K562 (cell line): Measurements from ENCODE around the gene SGPP1. TPM values are rescaled to one million over a fixed set of nuclear protein-coding genes. Genes with fewer than 3 reads are reported as not detected.

ENCODE experiments used
- ATAC-seq: fragments of 200-7000 bp; cut with Tn5 transposase; 3 replicates; pipeline ENCODE4 v1.9.1; 2020; ENCODE audit warnings: moderate library complexity
- BruUV-seq: library from RNA; stranded (reverse); fragments of 400-500 nt; replicated peaks from 2 replicates; lab custom pipeline; 2021; lab: Mats Ljungman, UMichigan
- CTCF ChIA-PET: fragments of 300-600 bp; formaldehyde crosslinking; extraction: SDS; loops from one replicate; lab custom pipeline; 2021; ENCODE audit warnings: low intra/inter-chr PET ratio; lab: Yijun Ruan, JAX
- POLR2A ChIA-PET: fragments of 300-600, 350-650 bp; sonication (Branson Sonifier 250); formaldehyde crosslinking; extraction: SDS; loops from one replicate; lab custom pipeline; 2021; ENCODE audit warnings: antibody characterized with exemption, inconsistent platforms; lab: Yijun Ruan, JAX
- DNase-seq, 4 experiments: peaks; one replicate each; pipeline versions ENCODE4 v3.0.0 to v3.0.0-alpha.2; 2011 to 2018; ENCODE audit warnings: low spot score in 3 of 4, mixed read lengths in 3 of 4; ENCODE audit errors: extremely low read depth in 1 of 4
- FAIRE-seq: peaks from 2 replicates; lab custom pipeline; 2011; peaks lifted over from hg19 to GRCh38; lab: Jason Lieb, UNC
- H2AFZ ChIP-seq: 2 replicates; pipeline ENCODE4 v1.6.0; 2011; ENCODE audit warnings: low read depth, low read length, control low read depth, inconsistent platforms
- H3K27ac ChIP-seq: fragments of 200-600 bp; 3 replicates; pipeline ENCODE4 v1.8.0; 2011; ENCODE audit warnings: low read depth, mild to moderate bottlenecking, control low read depth, inconsistent platforms, low read length, moderate library complexity, mixed read lengths; ENCODE audit errors: extremely low read depth
- H3K27me3 ChIP-seq, 2 experiments: fragments of 300-600 bp in 1 of 2; 2 replicates in 1 of 2; 3 replicates in 1 of 2; pipeline versions ENCODE4 v1.6.0 to v1.8.0; 2011; ENCODE audit warnings: inconsistent platforms in 2 of 2, low read length in 2 of 2, mild to moderate bottlenecking in 1 of 2, mixed read lengths in 1 of 2, moderate library complexity in 1 of 2; ENCODE audit not compliant: control insufficient read depth in 2 of 2, insufficient read depth in 2 of 2
- H3K36me3 ChIP-seq: fragments of 300-600 bp; 3 replicates; pipeline ENCODE4 v1.8.0; 2011; ENCODE audit warnings: mild to moderate bottlenecking, low read length, inconsistent platforms; ENCODE audit not compliant: control insufficient read depth, insufficient read depth
- H3K4me1 ChIP-seq, 2 experiments: fragments of 200-600 bp in 1 of 2; replicated peaks in 1 of 2; 2 replicates in 1 of 2; 3 replicates in 1 of 2; pipeline versions ENCODE4 v1.5.1 to v1.8.0; 2011; ENCODE audit warnings: inconsistent platforms in 2 of 2, low read length in 2 of 2, mild to moderate bottlenecking in 1 of 2, mixed read lengths in 1 of 2, moderate library complexity in 1 of 2; ENCODE audit not compliant: control insufficient read depth in 2 of 2, insufficient read depth in 2 of 2
- H3K4me2 ChIP-seq: 2 replicates; pipeline ENCODE4 v1.6.1; 2011; ENCODE audit warnings: low read length, control low read depth, inconsistent platforms, mixed read lengths; ENCODE audit not compliant: insufficient read depth
- H3K4me3 ChIP-seq: fragments of 200-600 bp; sonication (generic), shearing (Covaris generic); 2 replicates; pipeline ENCODE4 v1.5.1; 2016; ENCODE audit warnings: control low read depth, inconsistent platforms
- H3K79me2 ChIP-seq: fragments of 200-600 bp; 3 replicates; pipeline ENCODE4 v1.8.0; 2011; ENCODE audit warnings: low read length, inconsistent platforms; ENCODE audit not compliant: control insufficient read depth, insufficient read depth
- H3K9ac ChIP-seq, 2 experiments: 2 replicates each; pipeline versions ENCODE4 v1.6.0 to v1.6.1; 2011; ENCODE audit warnings: low read depth in 2 of 2, low read length in 2 of 2, control low read depth in 1 of 2, inconsistent platforms in 1 of 2, mild to moderate bottlenecking in 1 of 2, mixed read lengths in 1 of 2; ENCODE audit not compliant: insufficient read depth in 1 of 2
- H3K9me1 ChIP-seq: one replicate; pipeline ENCODE4 v1.6.0; 2011; ENCODE audit warnings: inconsistent platforms, mild to moderate bottlenecking, low read length, moderate library complexity; ENCODE audit not compliant: control insufficient read depth, insufficient read depth
- H3K9me3 ChIP-seq: replicated peaks from 2 replicates; pipeline ENCODE4 v1.5.1; 2011; ENCODE audit warnings: low read depth, low read length, inconsistent platforms; ENCODE audit not compliant: control insufficient read depth, insufficient read depth
- H4K20me1 ChIP-seq: replicated peaks from 2 replicates; pipeline ENCODE4 v1.6.1; 2011; ENCODE audit warnings: low read length, inconsistent platforms, mixed read lengths; ENCODE audit not compliant: control insufficient read depth, insufficient read depth
- CHD1 ChIP-seq: fragments of 200-600 bp; sonication (generic); IDR thresholded peaks from one replicate; pipeline ENCODE4 v1.6.1; 2012; ENCODE audit warnings: mild to moderate bottlenecking, moderate library complexity, low read length, inconsistent platforms
- ILF3 ChIP-seq: fragments of 450-650 bp; IDR thresholded peaks from 2 replicates; pipeline ENCODE4 v1.6.1; 2018; ENCODE audit warnings: antibody characterized with exemption, mild to moderate bottlenecking, moderate library complexity, borderline replicate concordance
- MCM3 ChIP-seq: fragments of 450-650 bp; IDR thresholded peaks from 2 replicates; pipeline ENCODE4 v1.6.1; 2016
- POU5F1 ChIP-seq: fragments of 150-350 bp; IDR thresholded peaks from 2 replicates; pipeline ENCODE4 v1.6.1; 2014; ENCODE audit warnings: borderline replicate concordance, low read length, low read depth, mild to moderate bottlenecking; ENCODE audit not compliant: partially characterized antibody
- TRIM25 ChIP-seq: fragments of 450-650 bp; IDR thresholded peaks from 2 replicates; pipeline ENCODE4 v1.7.0; 2016; ENCODE audit warnings: borderline replicate concordance
- XRCC5 ChIP-seq: fragments of 200-400 bp; formaldehyde crosslinking; IDR thresholded peaks from 2 replicates; pipeline ENCODE4 v1.6.1; 2017; ENCODE audit warnings: low read depth, mild to moderate bottlenecking, low read length
- ZNF449 ChIP-seq: fragments of 250-450 bp; sonication (Bioruptor Pico); IDR thresholded peaks from 2 replicates; pipeline ENCODE4 v1.8.0; 2022; ENCODE audit warnings: moderate library complexity, mild to moderate bottlenecking, inconsistent platforms
- WGBS: fragments of 100-300 bp; shearing (Covaris generic); methylation state at CpG from one replicate; pipeline ENCODE4 v1.1.6; 2016; ENCODE audit warnings: low coverage, mixed read lengths; ENCODE audit not compliant: insufficient coverage; ENCODE audit errors: missing lambda C conversion rate; 5-methylcytosine and 5-hydroxymethylcytosine counted together
- in situ Hi-C: fragments of 300-500 bp; cut with MboI; formaldehyde crosslinking; loops from 4 replicates; pipeline ENCODE4 v1.15.0; 2018; ENCODE audit warnings: inconsistent platforms, mixed read lengths
- intact Hi-C: fragments of 100-400 bp; cut with micrococcal nuclease; formaldehyde crosslinking; loops from 2 replicates; pipeline ENCODE4 v1.14.2; 2022
- polyA plus RNA-seq, 8 experiments: library from polyadenylated mRNA; depleted of rRNA in 4 of 8; stranded (reverse) in 5 of 8; unstranded in 3 of 8; fragments of >200 nt; fragmentation: Nextera tagmentation in 2 of 8; fragmentation: Illumina TruSeq in 1 of 8; extraction: Ambion mirVana in 2 of 8; extraction: Trizol in 1 of 8; gene quantifications; 2 replicates each; pipeline versions ENCODE4 v1.2.1 to v1.2.3, GENCODE V29; 2011 to 2014; ENCODE audit warnings: inconsistent platforms in 1 of 8, missing spikeins in 1 of 8
- total RNA-seq, 7 experiments: library from RNA; depleted of rRNA in 6 of 7; stranded (reverse); fragments of >200 nt in 6 of 7; fragmentation: Illumina TruSeq in 2 of 7; extraction: Trizol in 2 of 7; gene quantifications; 2 replicates each; pipeline versions ENCODE4 v1.2.1 to v1.2.3, GENCODE V29; 2011 to 2021; ENCODE audit warnings: low replicate concordance in 1 of 7
- TF ChIP-seq, protein P1 (sequence below): sonication (generic); formaldehyde crosslinking; IDR thresholded peaks from 2 replicates; pipeline ENCODE4 v1.8.0; 2022; ENCODE audit warnings: mild to moderate bottlenecking, missing genetic modification reagents
- TF ChIP-seq, protein P2 (sequence below): IDR thresholded peaks from 2 replicates; pipeline ENCODE4 v1.6.1; 2011; ENCODE audit not compliant: insufficient read length; ENCODE audit errors: extremely low read depth
- TF ChIP-seq, protein P3 (sequence below): IDR thresholded peaks from 3 replicates; pipeline ENCODE4 v1.6.1; 2011; ENCODE audit warnings: borderline replicate concordance, mild to moderate bottlenecking; ENCODE audit not compliant: insufficient read length, insufficient read depth

The SGPP1 gene
- total and polyA plus RNA-seq, 9 of the 15 experiments (the other 6 are each of a cell fraction or from before 2014, with no cell fraction given): 2.2 to 7.3 (median 5.6) TPM

- no peaks in the 10 kb centered on the region for H3K79me2 ChIP-seq
- no peak overlapping the region for H3K27ac ChIP-seq
- H3K36me3 ChIP-seq: no peaks in the 10 kb centered on the region
- no peak overlapping the region for H3K4me3 ChIP-seq
- ChIA-PET CTCF (no interaction called here), POLR2A (no interaction called here)
- no peak overlapping the region for H2AFZ ChIP-seq
- H3K4me1 ChIP-seq: no peaks in the 10 kb centered on the region
- no peak for DNase-seq
- no peaks in the 10 kb centered on the region for H3K9me3 ChIP-seq
- ATAC-seq: no peak
- H3K9me1 ChIP-seq: no peaks in the 10 kb centered on the region
- in situ Hi-C loops: no loop called here
- TF ChIP-seq TRIM25 (no peak), XRCC5 (no peak), ILF3 (no peak), POU5F1 (no peak), CHD1 (no peak), MCM3 (no peak), ZNF449 (no peak)
- TF ChIP-seq, protein P1, sequence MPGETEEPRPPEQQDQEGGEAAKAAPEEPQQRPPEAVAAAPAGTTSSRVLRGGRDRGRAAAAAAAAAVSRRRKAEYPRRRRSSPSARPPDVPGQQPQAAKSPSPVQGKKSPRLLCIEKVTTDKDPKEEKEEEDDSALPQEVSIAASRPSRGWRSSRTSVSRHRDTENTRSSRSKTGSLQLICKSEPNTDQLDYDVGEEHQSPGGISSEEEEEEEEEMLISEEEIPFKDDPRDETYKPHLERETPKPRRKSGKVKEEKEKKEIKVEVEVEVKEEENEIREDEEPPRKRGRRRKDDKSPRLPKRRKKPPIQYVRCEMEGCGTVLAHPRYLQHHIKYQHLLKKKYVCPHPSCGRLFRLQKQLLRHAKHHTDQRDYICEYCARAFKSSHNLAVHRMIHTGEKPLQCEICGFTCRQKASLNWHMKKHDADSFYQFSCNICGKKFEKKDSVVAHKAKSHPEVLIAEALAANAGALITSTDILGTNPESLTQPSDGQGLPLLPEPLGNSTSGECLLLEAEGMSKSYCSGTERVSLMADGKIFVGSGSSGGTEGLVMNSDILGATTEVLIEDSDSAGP (CRISPR knock-in tag): no peak
- TF ChIP-seq, protein P2, sequence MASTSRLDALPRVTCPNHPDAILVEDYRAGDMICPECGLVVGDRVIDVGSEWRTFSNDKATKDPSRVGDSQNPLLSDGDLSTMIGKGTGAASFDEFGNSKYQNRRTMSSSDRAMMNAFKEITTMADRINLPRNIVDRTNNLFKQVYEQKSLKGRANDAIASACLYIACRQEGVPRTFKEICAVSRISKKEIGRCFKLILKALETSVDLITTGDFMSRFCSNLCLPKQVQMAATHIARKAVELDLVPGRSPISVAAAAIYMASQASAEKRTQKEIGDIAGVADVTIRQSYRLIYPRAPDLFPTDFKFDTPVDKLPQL: no peak
- TF ChIP-seq, protein P3, sequence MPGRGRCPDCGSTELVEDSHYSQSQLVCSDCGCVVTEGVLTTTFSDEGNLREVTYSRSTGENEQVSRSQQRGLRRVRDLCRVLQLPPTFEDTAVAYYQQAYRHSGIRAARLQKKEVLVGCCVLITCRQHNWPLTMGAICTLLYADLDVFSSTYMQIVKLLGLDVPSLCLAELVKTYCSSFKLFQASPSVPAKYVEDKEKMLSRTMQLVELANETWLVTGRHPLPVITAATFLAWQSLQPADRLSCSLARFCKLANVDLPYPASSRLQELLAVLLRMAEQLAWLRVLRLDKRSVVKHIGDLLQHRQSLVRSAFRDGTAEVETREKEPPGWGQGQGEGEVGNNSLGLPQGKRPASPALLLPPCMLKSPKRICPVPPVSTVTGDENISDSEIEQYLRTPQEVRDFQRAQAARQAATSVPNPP: no peak
- no TSS peak for BruUV-seq
- intact Hi-C loops: no loop called here
- no peak overlapping the region for H3K9ac ChIP-seq
- no peaks in the 10 kb centered on the region for H3K27me3 ChIP-seq
- no peak for FAIRE-seq
- 88% methylated on average over 1 of the region's 2 CpGs for WGBS
- H4K20me1 ChIP-seq: no peaks in the 10 kb centered on the region
- H3K4me2 ChIP-seq: no peak overlapping the region
Observed at GRCh38 chr14:63654346-63654745, 73.5 kb downstream of the SGPP1 start.
